GM23338 (cell line): ENCODE results near the gene HOXB6. TPM values are rescaled to one million over a fixed set of nuclear protein-coding genes. Genes with fewer than 3 reads are reported as not detected.
A peak's percentile ranks its signal among the peaks of the same experiment; 100 is the strongest.

ENCODE experiments used
- ATAC-seq: fragments of 200-7000 bp; cut with Tn5 transposase; 3 replicates; pipeline ENCODE4 v1.9.1; 2020
- DNase-seq: peaks from one replicate; pipeline ENCODE4 v3.0.0-alpha.2; 2015; ENCODE audit warnings: low spot score
- H2AFZ ChIP-seq: fragments of 200-600 bp; sonication (generic); 2 replicates; pipeline ENCODE4 v1.8.0; 2016; ENCODE audit warnings: antibody characterized with exemption, mild to moderate bottlenecking, moderate library complexity
- H3F3A ChIP-seq: fragments of 200-600 bp; sonication (generic); replicated peaks from 2 replicates; pipeline ENCODE4 v1.8.0; 2017; ENCODE audit warnings: antibody characterized with exemption, mixed run types, low read depth
- H3K27ac ChIP-seq: fragments of 200-600 bp; sonication (generic); 2 replicates; pipeline ENCODE4 v1.6.1; 2016; ENCODE audit warnings: low read depth
- H3K27me3 ChIP-seq: fragments of 200-600 bp; sonication (generic); 2 replicates; pipeline ENCODE4 v1.8.0; 2016; ENCODE audit warnings: mild to moderate bottlenecking, mixed run types, moderate library complexity; ENCODE audit not compliant: insufficient read depth
- H3K36me3 ChIP-seq: fragments of 200-600 bp; sonication (generic); 2 replicates; pipeline ENCODE4 v1.8.0; 2016; ENCODE audit warnings: mild to moderate bottlenecking; ENCODE audit not compliant: insufficient read depth
- H3K4me1 ChIP-seq: fragments of 200-600 bp; sonication (generic); 2 replicates; pipeline ENCODE4 v1.8.0; 2016; ENCODE audit warnings: mild to moderate bottlenecking, moderate library complexity; ENCODE audit not compliant: insufficient read depth
- H3K4me2 ChIP-seq: fragments of 200-600 bp; sonication (generic); 2 replicates; pipeline ENCODE4 v1.7.1; 2017; ENCODE audit warnings: mixed run types
- H3K4me3 ChIP-seq: fragments of 200-600 bp; sonication (generic); 2 replicates; pipeline ENCODE4 v1.6.1; 2016; ENCODE audit warnings: mixed run types
- H3K79me2 ChIP-seq: fragments of 200-600 bp; sonication (generic); replicated peaks from 2 replicates; pipeline ENCODE4 v1.8.0; 2017; ENCODE audit warnings: mild to moderate bottlenecking; ENCODE audit not compliant: insufficient read depth
- H3K9me2 ChIP-seq: fragments of 200-600 bp; sonication (generic); 2 replicates; pipeline ENCODE4 v1.8.0; 2017; ENCODE audit not compliant: insufficient read depth
- H4K20me1 ChIP-seq: fragments of 200-600 bp; sonication (generic); replicated peaks from 2 replicates; pipeline ENCODE4 v1.8.0; 2017; ENCODE audit warnings: mild to moderate bottlenecking; ENCODE audit not compliant: insufficient read depth
- H3K27ac Mint-ChIP-seq: 2 replicates; pipeline ENCODE4 v1.8.0; 2020; ENCODE audit warnings: inconsistent platforms, mild to moderate bottlenecking, moderate library complexity, mixed read lengths
- H3K27me3 Mint-ChIP-seq: 3 replicates; pipeline ENCODE4 v1.8.0; 2022; ENCODE audit warnings: low read depth, mild to moderate bottlenecking, moderate library complexity, mixed read lengths, inconsistent platforms; ENCODE audit not compliant: insufficient read depth, poor library complexity
- H3K36me3 Mint-ChIP-seq: 3 replicates; pipeline ENCODE4 v1.8.0; 2021; ENCODE audit warnings: low read depth, mild to moderate bottlenecking, inconsistent platforms, moderate library complexity, mixed read lengths
- H3K4me1 Mint-ChIP-seq: 3 replicates; pipeline ENCODE4 v1.8.0; 2020; ENCODE audit warnings: mild to moderate bottlenecking, inconsistent platforms, mixed read lengths
- H3K4me3 Mint-ChIP-seq: 3 replicates; pipeline ENCODE4 v1.8.0; 2021; ENCODE audit warnings: moderate library complexity, mild to moderate bottlenecking, inconsistent platforms, mixed read lengths
- H3K9me3 Mint-ChIP-seq: 3 replicates; pipeline ENCODE4 v1.8.0; 2020; ENCODE audit warnings: moderate library complexity, mild to moderate bottlenecking, inconsistent platforms, mixed read lengths
- EZH2 ChIP-seq: fragments of 200-600 bp; sonication (generic); IDR thresholded peaks from one replicate; pipeline ENCODE4 v1.8.0; 2017; ENCODE audit warnings: antibody characterized with exemption, mild to moderate bottlenecking, low read depth; ENCODE audit not compliant: unreplicated experiment
- EZH2phosphoT487 ChIP-seq: fragments of 200-600 bp; sonication (generic); IDR thresholded peaks from one replicate; pipeline ENCODE4 v1.8.1; 2018; ENCODE audit warnings: antibody characterized with exemption; ENCODE audit not compliant: unreplicated experiment
- POLR2AphosphoS5 ChIP-seq: IDR thresholded peaks from 2 replicates; pipeline ENCODE4 v1.6.1; 2016; ENCODE audit warnings: antibody characterized with exemption, low read depth
- polyA plus RNA-seq: library from polyadenylated mRNA; unstranded; fragments of >200 nt; fragmentation: Nextera tagmentation; extraction: Ambion mirVana; gene quantifications from 2 replicates; pipeline ENCODE4 v1.2.1, GENCODE V29; 2016
- total RNA-seq: library from RNA; depleted of rRNA; stranded (reverse); fragments of >200 nt; shearing (Covaris generic); gene quantifications from 2 replicates; pipeline ENCODE4 v1.2.3, GENCODE V29; 2014
- TF ChIP-seq, protein P1 (sequence below), 2 experiments: fragments of 200-600 bp in 1 of 2; sonication (generic) in 1 of 2; conservative IDR thresholded peaks; 2 replicates each; pipeline versions ENCODE4 v1.5.1 to v1.6.1; 2016 to 2017; ENCODE audit warnings: antibody characterized with exemption in 2 of 2, low read depth in 2 of 2, mild to moderate bottlenecking in 2 of 2, moderate library complexity in 1 of 2

The HOXB6 gene
- total and polyA plus RNA-seq, 2 experiments from 2014 or later, result not detected

DNA sequence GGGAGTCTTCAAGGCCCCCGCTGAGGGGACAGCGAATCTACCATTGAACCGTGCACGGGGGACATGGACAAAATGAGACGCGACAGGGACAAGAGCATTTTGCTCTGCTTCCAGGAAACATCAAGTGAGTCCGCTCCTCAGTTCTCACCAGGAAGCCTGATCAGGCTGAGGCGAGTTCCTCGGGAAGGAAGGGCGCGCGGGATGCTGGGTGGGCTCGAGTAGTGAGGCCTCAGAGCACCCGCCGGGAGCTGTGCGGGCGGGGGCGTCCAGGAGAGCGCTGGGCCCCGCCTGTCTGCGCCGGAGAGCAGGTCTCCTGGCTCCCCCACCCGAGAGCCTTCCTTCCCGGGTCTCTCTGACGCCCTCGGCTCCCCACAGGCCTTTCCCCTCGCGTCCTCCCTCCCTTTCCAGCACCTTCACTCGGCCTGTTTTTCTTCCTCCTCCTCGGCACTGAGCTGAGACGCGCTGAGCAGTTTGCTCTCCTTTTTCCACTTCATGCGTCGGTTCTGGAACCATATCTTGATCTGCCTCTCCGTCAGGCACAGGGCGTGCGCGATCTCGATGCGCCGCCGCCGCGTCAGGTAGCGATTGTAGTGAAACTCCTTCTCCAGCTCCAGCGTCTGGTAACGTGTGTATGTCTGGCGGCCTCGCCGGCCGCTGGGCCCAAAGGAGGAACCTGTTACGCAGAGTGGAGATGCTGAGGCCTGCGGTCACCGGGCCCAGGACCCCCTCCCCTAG lies 8.6 kb downstream of the HOXB6 start:
- Mint-ChIP-seq H3K9me3 (no peaks in the 10 kb centered on the region; the same call in 2 of the 3 replicates), H3K27me3 (peaks cover 100% of the 10 kb centered on the region), H3K27ac (no peak overlapping the region), H3K36me3 (peaks cover 3% of the 10 kb centered on the region; the same call in 1 of the 3 replicates), H3K4me1 (peaks cover 33% of the 10 kb centered on the region), H3K4me3 (peak overlapping the region; percentile 52)
- no peaks in the 10 kb centered on the region for H3K79me2 ChIP-seq
- peak overlapping the region; percentile 41; the same call in 1 of the 2 replicates for H3K4me3 ChIP-seq
- peaks cover 100% of the 10 kb centered on the region for H3K27me3 ChIP-seq
- H3K9me2 ChIP-seq, result no peaks in the 10 kb centered on the region
- no peaks in the 10 kb centered on the region for H3K36me3 ChIP-seq
- H2AFZ ChIP-seq, result no peak overlapping the region
- peak; percentile 95 for TF ChIP-seq EZH2
- TF ChIP-seq, protein P1, sequence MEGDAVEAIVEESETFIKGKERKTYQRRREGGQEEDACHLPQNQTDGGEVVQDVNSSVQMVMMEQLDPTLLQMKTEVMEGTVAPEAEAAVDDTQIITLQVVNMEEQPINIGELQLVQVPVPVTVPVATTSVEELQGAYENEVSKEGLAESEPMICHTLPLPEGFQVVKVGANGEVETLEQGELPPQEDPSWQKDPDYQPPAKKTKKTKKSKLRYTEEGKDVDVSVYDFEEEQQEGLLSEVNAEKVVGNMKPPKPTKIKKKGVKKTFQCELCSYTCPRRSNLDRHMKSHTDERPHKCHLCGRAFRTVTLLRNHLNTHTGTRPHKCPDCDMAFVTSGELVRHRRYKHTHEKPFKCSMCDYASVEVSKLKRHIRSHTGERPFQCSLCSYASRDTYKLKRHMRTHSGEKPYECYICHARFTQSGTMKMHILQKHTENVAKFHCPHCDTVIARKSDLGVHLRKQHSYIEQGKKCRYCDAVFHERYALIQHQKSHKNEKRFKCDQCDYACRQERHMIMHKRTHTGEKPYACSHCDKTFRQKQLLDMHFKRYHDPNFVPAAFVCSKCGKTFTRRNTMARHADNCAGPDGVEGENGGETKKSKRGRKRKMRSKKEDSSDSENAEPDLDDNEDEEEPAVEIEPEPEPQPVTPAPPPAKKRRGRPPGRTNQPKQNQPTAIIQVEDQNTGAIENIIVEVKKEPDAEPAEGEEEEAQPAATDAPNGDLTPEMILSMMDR (conservative IDR thresholded peaks at IDR 0.05; ENCODE audit: low read depth in 2 of 2), result no peak
- H3F3A ChIP-seq, result peaks cover 54% of the 10 kb centered on the region
- H4K20me1 ChIP-seq, result peaks cover 52% of the 10 kb centered on the region
- H3K27ac ChIP-seq, result no peak overlapping the region
- DNase-seq (no peak), ATAC-seq (no peak)
- peak overlapping the region; percentile 73 for H3K4me2 ChIP-seq
- H3K4me1 ChIP-seq, result peaks cover 46% of the 10 kb centered on the region

DNA sequence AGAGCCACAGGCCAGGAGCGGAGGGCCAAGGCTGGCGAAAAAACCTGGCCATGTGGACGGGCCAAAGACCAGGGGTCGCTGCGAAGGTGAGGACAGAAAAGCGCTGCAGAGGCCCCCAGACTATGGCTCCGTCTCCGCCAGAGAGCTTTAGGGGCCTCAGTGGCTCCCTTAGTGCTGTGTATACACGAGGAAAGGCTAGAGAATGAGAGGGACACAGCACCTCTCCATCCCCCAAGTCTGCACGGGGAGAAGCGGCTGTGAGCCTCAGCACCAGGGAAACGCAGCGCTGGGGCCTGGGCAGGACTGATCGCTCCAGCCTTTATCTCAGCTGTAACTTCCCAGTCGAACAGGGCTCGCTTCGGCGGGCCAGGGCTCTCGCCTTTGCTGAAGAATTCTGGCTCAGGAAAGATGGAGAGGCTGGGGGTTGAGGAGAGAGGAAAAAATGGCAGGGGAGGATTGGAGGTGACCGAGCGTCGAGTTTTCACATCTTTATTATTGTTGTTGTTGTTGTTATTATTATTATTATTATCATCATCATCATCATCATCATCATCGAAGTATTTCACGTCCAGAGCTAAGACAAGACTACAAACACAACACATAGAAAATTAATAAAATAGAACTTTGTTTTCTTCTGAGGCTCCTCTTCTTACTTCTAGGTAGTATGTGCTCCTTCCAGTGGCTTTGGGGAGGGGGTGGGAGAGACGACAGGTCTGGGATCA lies 9.3 kb downstream of the HOXB6 start:
- ATAC-seq, result no peak
- no peak overlapping the region for H3K27ac ChIP-seq
- no peaks in the 10 kb centered on the region for H3K79me2 ChIP-seq
- peaks cover 48% of the 10 kb centered on the region for H4K20me1 ChIP-seq
- H3K27me3 ChIP-seq, result peaks cover 100% of the 10 kb centered on the region
- Mint-ChIP-seq H3K27ac (no peak overlapping the region), H3K27me3 (peaks cover 100% of the 10 kb centered on the region), H3K9me3 (no peaks in the 10 kb centered on the region; the same call in 2 of the 3 replicates), H3K4me3 (peak overlapping the region; percentile 36; the same call in 1 of the 3 replicates), H3K4me1 (peaks cover 34% of the 10 kb centered on the region), H3K36me3 (peaks cover 3% of the 10 kb centered on the region; the same call in 1 of the 3 replicates)
- H2AFZ ChIP-seq, result no peak overlapping the region
- no peaks in the 10 kb centered on the region for H3K9me2 ChIP-seq
- H3K4me3 ChIP-seq, result 0 out of 2 replicates have a peak overlapping the region, but pooled peaks have one; percentile 41
- no peaks in the 10 kb centered on the region for H3K36me3 ChIP-seq
- no peak for DNase-seq
- peaks cover 55% of the 10 kb centered on the region for H3F3A ChIP-seq
- TF ChIP-seq POLR2AphosphoS5 (no peak), EZH2phosphoT487 (peak; percentile 13), EZH2 (peak; percentile 74)
- peak overlapping the region; percentile 73; the same call in 1 of the 2 replicates for H3K4me2 ChIP-seq
- H3K4me1 ChIP-seq, result peaks cover 48% of the 10 kb centered on the region
